Suprapubic skin (tissue), 4 donors: ENCODE data around the gene NCAM1. TPM values are rescaled to one million over a fixed set of nuclear protein-coding genes. Genes with fewer than 3 reads are reported as not detected.

ENCODE experiments used
- DNase-seq, 2 donors: peaks; one replicate each; pipeline ENCODE4 v3.0.0-alpha.2; 2019; ENCODE audit warnings: low spot score in 2 of 2
- H3K27ac ChIP-seq: fragments of 200-600 bp; sonication (generic); one replicate; pipeline ENCODE4 v1.5.1; 2019
- H3K27me3 ChIP-seq: fragments of 200-600 bp; sonication (generic); one replicate; pipeline ENCODE4 v1.5.1; 2019
- H3K36me3 ChIP-seq: fragments of 200-600 bp; sonication (generic); one replicate; pipeline ENCODE4 v1.5.1; 2019
- H3K4me1 ChIP-seq: fragments of 200-600 bp; sonication (generic); one replicate; pipeline ENCODE4 v1.5.1; 2019
- H3K4me3 ChIP-seq: fragments of 200-600 bp; sonication (generic); one replicate; pipeline ENCODE4 v1.5.1; 2019; ENCODE audit warnings: mild to moderate bottlenecking
- H3K9me3 ChIP-seq: fragments of 200-600 bp; sonication (generic); one replicate; pipeline ENCODE4 v1.5.1; 2019
- EP300 ChIP-seq: sonication (generic); formaldehyde crosslinking; IDR thresholded peaks from one replicate; pipeline ENCODE4 v1.6.1; 2017; ENCODE audit warnings: antibody characterized with exemption
- POLR2A ChIP-seq, 2 donors: fragments of 450-650 bp; IDR thresholded peaks; one replicate each; pipeline ENCODE4 v1.6.1; 2017; ENCODE audit warnings: antibody characterized with exemption in 2 of 2, mild to moderate bottlenecking in 2 of 2, moderate library complexity in 2 of 2
- POLR2AphosphoS5 ChIP-seq, 3 donors: sonication (generic); formaldehyde crosslinking; IDR thresholded peaks; one replicate each; pipeline ENCODE4 v1.6.1; 2017; ENCODE audit warnings: antibody characterized with exemption in 3 of 3
- WGBS: methylation state at CpG from one replicate; pipeline ENCODE4 v1.1.5; 2018; 5-methylcytosine and 5-hydroxymethylcytosine counted together
- total RNA-seq, 4 donors: library from RNA; depleted of rRNA; stranded (reverse); fragments of >200 nt; gene quantifications; one replicate each; pipeline ENCODE4 v1.1.0, GENCODE V29; 2016
- TF ChIP-seq, protein P1 (sequence below), 2 donors: fragments of 200-600 bp in 1 of 2; fragments of 450-650 bp in 1 of 2; sonication (generic) in 1 of 2; IDR thresholded peaks; one replicate each; pipeline ENCODE4 v1.5.1; 2016 to 2019; ENCODE audit warnings: antibody characterized with exemption in 2 of 2, mild to moderate bottlenecking in 1 of 2, moderate library complexity in 1 of 2

The NCAM1 gene
- total RNA-seq, 4 donors from 2014 or later, result 0.98 to 3.3 (median 1.9) TPM

DNA sequence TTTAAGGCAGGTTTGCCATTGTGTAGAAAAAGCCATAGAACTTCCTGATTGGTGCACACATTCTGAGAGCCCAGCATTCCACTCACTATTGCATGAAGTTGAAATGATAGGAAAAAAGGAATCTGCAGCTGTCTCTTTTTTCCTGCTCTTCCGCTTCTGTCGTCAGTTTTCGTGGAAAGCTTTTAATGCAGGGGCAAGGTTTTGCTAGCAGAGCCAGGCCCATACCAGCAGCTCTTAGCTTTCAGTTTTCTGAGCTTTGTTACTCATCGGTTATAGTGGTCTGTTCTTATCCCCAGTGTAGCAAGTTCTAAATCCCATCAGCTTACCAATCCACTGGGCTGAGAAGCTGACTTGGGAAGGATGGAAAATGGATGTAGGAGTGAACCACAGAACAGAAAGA, 190.3 kb downstream of the NCAM1 start:
- no peaks in the 10 kb centered on the region for H3K27me3 ChIP-seq
- H3K4me1 ChIP-seq, result peaks cover 4% of the 10 kb centered on the region
- no peaks in the 10 kb centered on the region for H3K36me3 ChIP-seq
- TF ChIP-seq EP300 (no peak), POLR2AphosphoS5 (IDR thresholded peaks at IDR 0.05) (no peak), POLR2A (IDR thresholded peaks at IDR 0.05) (no peak)
- TF ChIP-seq, protein P1, sequence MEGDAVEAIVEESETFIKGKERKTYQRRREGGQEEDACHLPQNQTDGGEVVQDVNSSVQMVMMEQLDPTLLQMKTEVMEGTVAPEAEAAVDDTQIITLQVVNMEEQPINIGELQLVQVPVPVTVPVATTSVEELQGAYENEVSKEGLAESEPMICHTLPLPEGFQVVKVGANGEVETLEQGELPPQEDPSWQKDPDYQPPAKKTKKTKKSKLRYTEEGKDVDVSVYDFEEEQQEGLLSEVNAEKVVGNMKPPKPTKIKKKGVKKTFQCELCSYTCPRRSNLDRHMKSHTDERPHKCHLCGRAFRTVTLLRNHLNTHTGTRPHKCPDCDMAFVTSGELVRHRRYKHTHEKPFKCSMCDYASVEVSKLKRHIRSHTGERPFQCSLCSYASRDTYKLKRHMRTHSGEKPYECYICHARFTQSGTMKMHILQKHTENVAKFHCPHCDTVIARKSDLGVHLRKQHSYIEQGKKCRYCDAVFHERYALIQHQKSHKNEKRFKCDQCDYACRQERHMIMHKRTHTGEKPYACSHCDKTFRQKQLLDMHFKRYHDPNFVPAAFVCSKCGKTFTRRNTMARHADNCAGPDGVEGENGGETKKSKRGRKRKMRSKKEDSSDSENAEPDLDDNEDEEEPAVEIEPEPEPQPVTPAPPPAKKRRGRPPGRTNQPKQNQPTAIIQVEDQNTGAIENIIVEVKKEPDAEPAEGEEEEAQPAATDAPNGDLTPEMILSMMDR (IDR thresholded peaks at IDR 0.05), result no peak
- H3K27ac ChIP-seq, result no peak overlapping the region
- H3K4me3 ChIP-seq, result no peak overlapping the region
- 94% methylated on average over 4 of the region's 4 CpGs for WGBS
- no peaks in the 10 kb centered on the region for H3K9me3 ChIP-seq
- DNase-seq, result no peak

DNA sequence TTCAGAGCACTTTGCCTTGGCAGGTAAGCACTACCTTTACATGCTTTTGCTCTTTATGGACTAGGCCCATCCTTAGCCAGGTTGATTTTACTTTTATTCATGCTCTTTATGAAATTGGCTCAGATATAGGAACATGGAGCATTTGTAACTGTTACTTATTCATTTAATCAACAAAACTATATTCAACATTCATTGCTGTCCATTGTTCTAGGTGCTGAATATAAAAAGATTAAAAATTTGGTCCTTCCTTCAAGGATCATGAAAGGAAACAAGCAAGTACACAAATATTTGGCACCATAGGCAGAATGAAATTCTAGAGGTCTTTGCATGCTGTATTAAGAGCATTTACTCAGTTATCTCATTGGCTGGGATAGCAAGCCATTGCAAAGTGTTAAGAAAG, 191.3 kb downstream of the NCAM1 start:
- DNase-seq, result no peak
- H3K4me3 ChIP-seq, result no peak overlapping the region

GRCh38 chr11:113153847-113154246, 192.6 kb downstream of the NCAM1 start:
- no peak for DNase-seq
- 53% methylated on average over 2 of the region's 2 CpGs for WGBS
- no peak overlapping the region for H3K4me3 ChIP-seq
- no peaks in the 10 kb centered on the region for H3K9me3 ChIP-seq
- H3K27me3 ChIP-seq, result no peaks in the 10 kb centered on the region
- no peak overlapping the region for H3K27ac ChIP-seq
- H3K4me1 ChIP-seq, result peaks cover 4% of the 10 kb centered on the region
- H3K36me3 ChIP-seq, result no peaks in the 10 kb centered on the region
- TF ChIP-seq POLR2AphosphoS5 (IDR thresholded peaks at IDR 0.05), result no peak
- no peak for TF ChIP-seq POLR2A (IDR thresholded peaks at IDR 0.05)
- TF ChIP-seq, protein P1 (IDR thresholded peaks at IDR 0.05), result no peak
- no peak for TF ChIP-seq EP300

More for the DNA sequence above, 191.3 kb downstream of the NCAM1 start:
- Histone ChIP-seq H3K27me3 (no peaks in the 10 kb centered on the region), H3K36me3 (no peaks in the 10 kb centered on the region), H3K9me3 (no peaks in the 10 kb centered on the region), H3K27ac (no peak overlapping the region), H3K4me1 (peaks cover 4% of the 10 kb centered on the region)
- TF ChIP-seq POLR2A (IDR thresholded peaks at IDR 0.05) (no peak), POLR2AphosphoS5 (IDR thresholded peaks at IDR 0.05) (no peak), EP300 (no peak)
- TF ChIP-seq, protein P1 (IDR thresholded peaks at IDR 0.05), result no peak

DNA sequence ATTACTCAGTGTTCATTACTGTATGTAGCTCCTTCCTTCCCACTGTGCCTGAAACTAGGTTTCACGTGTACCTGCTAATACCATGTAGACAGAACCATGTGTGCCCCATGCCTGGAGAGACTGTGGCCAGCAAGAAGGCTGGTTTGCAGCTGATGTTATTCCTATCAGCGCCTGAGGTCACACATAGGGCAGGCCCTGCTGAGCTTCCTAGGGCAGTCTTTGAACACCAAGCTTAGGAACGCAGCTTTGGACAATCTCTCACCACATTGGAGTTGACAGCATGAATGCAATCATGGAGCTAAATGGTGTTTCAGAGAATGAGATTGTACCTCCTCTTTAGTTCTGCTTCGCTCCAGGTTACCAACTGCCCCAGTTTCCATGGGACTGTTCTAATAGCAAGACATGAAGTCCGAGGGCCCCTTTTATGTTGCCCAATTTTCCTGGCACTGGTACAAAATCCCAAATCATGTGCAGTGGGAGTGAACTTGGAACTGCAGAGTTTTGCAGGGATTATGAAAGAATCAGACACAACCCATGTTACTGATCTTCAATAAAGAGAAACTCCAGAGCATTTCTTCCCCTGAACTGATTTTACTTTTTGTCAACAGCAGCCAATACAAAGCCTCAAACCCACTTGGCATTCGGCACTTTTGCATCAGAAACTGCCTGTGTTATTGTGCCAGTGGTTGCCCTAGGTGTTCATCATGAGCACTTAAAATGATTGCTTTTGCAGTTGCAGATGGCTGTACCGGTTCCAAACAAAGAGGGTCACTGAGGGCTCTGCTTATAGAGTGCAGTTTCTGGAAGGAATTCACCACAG, 199.0 kb downstream of the NCAM1 start:
- 75% methylated on average over 7 of the region's 7 CpGs for WGBS
- H3K27ac ChIP-seq, result no peak overlapping the region
- TF ChIP-seq POLR2A (IDR thresholded peaks at IDR 0.05), result no peak
- TF ChIP-seq, protein P1 (IDR thresholded peaks at IDR 0.05), result no peak
- TF ChIP-seq POLR2AphosphoS5 (IDR thresholded peaks at IDR 0.05), result no peak
- TF ChIP-seq EP300, result no peak
- no peak overlapping the region for H3K4me3 ChIP-seq
- no peaks in the 10 kb centered on the region for H3K36me3 ChIP-seq
- peaks cover 9% of the 10 kb centered on the region for H3K4me1 ChIP-seq
- H3K27me3 ChIP-seq, result no peaks in the 10 kb centered on the region
- no peak for DNase-seq
- H3K9me3 ChIP-seq, result no peaks in the 10 kb centered on the region

DNA sequence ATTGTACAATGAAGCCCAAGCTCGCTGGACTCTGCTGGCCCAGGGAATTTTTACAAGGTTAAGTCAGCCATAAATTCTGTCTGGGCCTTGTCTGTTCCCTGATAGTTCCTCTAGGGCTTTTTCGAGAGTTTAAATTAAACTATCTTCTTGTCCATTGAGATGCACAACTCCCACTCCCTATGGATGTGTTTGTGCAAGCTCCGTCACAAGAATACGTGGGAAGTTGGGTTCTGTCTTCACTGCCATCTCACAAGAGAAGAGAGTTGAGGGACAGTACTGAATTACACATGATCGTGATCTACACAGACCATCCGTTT, 199.5 kb downstream of the NCAM1 start:
- H3K36me3 ChIP-seq, result no peaks in the 10 kb centered on the region
- no peaks in the 10 kb centered on the region for H3K27me3 ChIP-seq
- no peak overlapping the region for H3K4me3 ChIP-seq
- DNase-seq, result no peak
- no peaks in the 10 kb centered on the region for H3K9me3 ChIP-seq
- WGBS, result 71% methylated on average over 6 of the region's 6 CpGs
- no peak overlapping the region for H3K27ac ChIP-seq
- H3K4me1 ChIP-seq, result peaks cover 9% of the 10 kb centered on the region
- TF ChIP-seq EP300 (no peak), POLR2A (IDR thresholded peaks at IDR 0.05) (no peak), POLR2AphosphoS5 (IDR thresholded peaks at IDR 0.05) (no peak)
- TF ChIP-seq, protein P1 (IDR thresholded peaks at IDR 0.05), result no peak
